H1 (cell line): Measurements from ENCODE around the gene MBNL1. TPM values are rescaled to one million over a fixed set of nuclear protein-coding genes. Genes with fewer than 3 reads are reported as not detected.

Experiments used
- CTCF ChIA-PET: fragments of 300-600 bp; sonication (Branson Sonifier 250); formaldehyde crosslinking; loops from one replicate; lab custom pipeline; 2021; ENCODE audit not compliant: partially characterized antibody; lab: Charles Lee
- POLR2A ChIA-PET: fragments of 300-600 bp; sonication (Branson Sonifier 250); formaldehyde crosslinking; loops from one replicate; lab custom pipeline; 2021; ENCODE audit warnings: inconsistent platforms; ENCODE audit not compliant: partially characterized antibody; lab: Charles Lee
- DNase-seq, 2 experiments: peaks; one replicate each; pipeline versions ENCODE4 v3.0.0 to v3.0.0-alpha.2; 2010 to 2022; ENCODE audit warnings: low spot score in 2 of 2, low read depth in 1 of 2, mixed read lengths in 1 of 2
- FAIRE-seq: peaks from 2 replicates; lab custom pipeline; 2011; peaks lifted over from hg19 to GRCh38; lab: Jason Lieb, UNC
- H2AFZ ChIP-seq: 2 replicates; pipeline ENCODE4 v1.8.1; 2012; ENCODE audit warnings: low read length, inconsistent platforms
- H2AK5ac ChIP-seq: 2 replicates; pipeline ENCODE4 v1.6.1; 2013; ENCODE audit warnings: low read depth, low read length
- H2BK120ac ChIP-seq: replicated peaks from 2 replicates; pipeline ENCODE3; 2013; ENCODE audit warnings: low read depth, low read length, inconsistent platforms
- H2BK12ac ChIP-seq: 2 replicates; pipeline ENCODE4 v1.6.1; 2013; ENCODE audit warnings: low read depth, low read length
- H2BK15ac ChIP-seq: 2 replicates; pipeline ENCODE4 v1.6.1; 2013; ENCODE audit warnings: low read length
- H2BK20ac ChIP-seq: 2 replicates; pipeline ENCODE4 v1.6.1; 2013; ENCODE audit warnings: low read length
- H2BK5ac ChIP-seq: 2 replicates; pipeline ENCODE4 v1.6.1; 2013; ENCODE audit warnings: low read depth, low read length
- H3K14ac ChIP-seq: 2 replicates; pipeline ENCODE4 v1.6.1; 2013; ENCODE audit warnings: inconsistent platforms; ENCODE audit not compliant: insufficient read length
- H3K18ac ChIP-seq: 2 replicates; pipeline ENCODE4 v1.6.1; 2013; ENCODE audit warnings: low read length; ENCODE audit errors: extremely low read depth
- H3K23ac ChIP-seq: 2 replicates; pipeline ENCODE4 v1.6.1; 2013; ENCODE audit warnings: inconsistent platforms; ENCODE audit not compliant: insufficient read length
- H3K23me2 ChIP-seq: 2 replicates; pipeline ENCODE4 v1.6.1; 2013; ENCODE audit warnings: low read depth, low read length
- H3K27ac ChIP-seq: 2 replicates; pipeline ENCODE4 v1.6.1; 2011; ENCODE audit warnings: low read depth, low read length, inconsistent platforms
- H3K27me3 ChIP-seq, 4 experiments: replicated peaks in 1 of 4; 1 replicate in 1 of 4; 2 replicates in 3 of 4; pipeline versions ENCODE4 v1.6.1 to v1.8.1; 2011 to 2013; ENCODE audit warnings: low read length in 3 of 4, mild to moderate bottlenecking in 3 of 4, inconsistent platforms in 2 of 4, mixed read lengths in 2 of 4, moderate library complexity in 1 of 4; ENCODE audit not compliant: control insufficient read depth in 3 of 4, insufficient read depth in 3 of 4; ENCODE audit errors: extremely low read depth in 1 of 4
- H3K36me3 ChIP-seq, 4 experiments: 2 replicates each; pipeline versions ENCODE4 v1.6.1 to v1.8.1; 2011 to 2013; ENCODE audit warnings: mild to moderate bottlenecking in 4 of 4, low read length in 3 of 4, moderate library complexity in 2 of 4, control low read depth in 1 of 4, inconsistent platforms in 1 of 4; ENCODE audit not compliant: insufficient read depth in 4 of 4, control insufficient read depth in 2 of 4
- H3K4ac ChIP-seq: replicated peaks from 2 replicates; pipeline ENCODE3; 2013; ENCODE audit warnings: low read length, low read depth, mixed read lengths, inconsistent platforms; ENCODE audit not compliant: insufficient read length
- H3K4me1 ChIP-seq, 4 experiments: replicated peaks in 1 of 4; 1 replicate in 1 of 4; 2 replicates in 3 of 4; pipeline versions ENCODE4 v1.6.1 to v1.8.1; 2011 to 2013; ENCODE audit warnings: low read length in 3 of 4, inconsistent platforms in 2 of 4, mixed read lengths in 1 of 4; ENCODE audit not compliant: insufficient read depth in 4 of 4, control insufficient read depth in 3 of 4
- H3K4me2 ChIP-seq, 2 experiments: 2 replicates each; pipeline versions ENCODE4 v1.6.1 to v1.8.1; 2011 to 2013; ENCODE audit warnings: low read depth in 2 of 2, low read length in 2 of 2, control low read depth in 1 of 2, inconsistent platforms in 1 of 2, mild to moderate bottlenecking in 1 of 2; ENCODE audit not compliant: insufficient read depth in 1 of 2
- H3K4me3 ChIP-seq, 4 experiments: fragments of 200-600, 300-600 bp in 1 of 4; sonication (generic), shearing (Covaris generic), sonication (Bioruptor Twin) in 1 of 4; 2 replicates each; pipeline versions ENCODE4 v1.5.1 to v1.8.1; 2011 to 2016; ENCODE audit warnings: low read length in 4 of 4, low read depth in 3 of 4, control low read depth in 2 of 4, inconsistent platforms in 2 of 4, mild to moderate bottlenecking in 2 of 4, mixed read lengths in 1 of 4, moderate library complexity in 1 of 4; ENCODE audit not compliant: insufficient read depth in 2 of 4; ENCODE audit errors: extremely low read depth in 1 of 4
- H3K56ac ChIP-seq: replicated peaks from 2 replicates; pipeline ENCODE3; 2013; ENCODE audit warnings: low read depth, mild to moderate bottlenecking, mixed read lengths, low read length, inconsistent platforms; ENCODE audit not compliant: insufficient read length
- H3K79me1 ChIP-seq: 2 replicates; pipeline ENCODE4 v1.6.1; 2013; ENCODE audit warnings: low read depth, low read length, control low read depth
- H3K79me2 ChIP-seq, 2 experiments: 2 replicates each; pipeline versions ENCODE4 v1.6.1 to v1.8.1; 2012 to 2013; ENCODE audit warnings: low read length in 2 of 2, mild to moderate bottlenecking in 2 of 2, inconsistent platforms in 1 of 2; ENCODE audit not compliant: insufficient read depth in 2 of 2, control insufficient read depth in 1 of 2
- H3K9ac ChIP-seq, 4 experiments: replicated peaks in 1 of 4; 1 replicate in 1 of 4; 2 replicates in 3 of 4; pipeline versions ENCODE4 v1.6.1 to v1.8.1; 2011 to 2013; ENCODE audit warnings: low read depth in 3 of 4, low read length in 3 of 4, control low read depth in 2 of 4, mild to moderate bottlenecking in 2 of 4, moderate library complexity in 2 of 4, inconsistent platforms in 1 of 4; ENCODE audit errors: extremely low read depth in 1 of 4
- H3K9me3 ChIP-seq, 2 experiments: 2 replicates each; pipeline versions ENCODE4 v1.6.1 to v1.8.1; 2012 to 2013; ENCODE audit warnings: mild to moderate bottlenecking in 2 of 2, moderate library complexity in 2 of 2, control low read depth in 1 of 2, inconsistent platforms in 1 of 2, low read depth in 1 of 2, low read length in 1 of 2, mixed read lengths in 1 of 2; ENCODE audit not compliant: insufficient read depth in 2 of 2
- H4K20me1 ChIP-seq, 2 experiments: replicated peaks in 1 of 2; 2 replicates each; pipeline versions ENCODE3 to v1.8.1; 2011 to 2013; ENCODE audit warnings: inconsistent platforms in 2 of 2, low read length in 2 of 2, mild to moderate bottlenecking in 1 of 2; ENCODE audit not compliant: insufficient read depth in 2 of 2, control insufficient read depth in 1 of 2
- H4K5ac ChIP-seq: 2 replicates; pipeline ENCODE4 v1.6.1; 2013; ENCODE audit warnings: low read length, low read depth, mixed read lengths, inconsistent platforms; ENCODE audit not compliant: insufficient read length
- H4K8ac ChIP-seq: 2 replicates; pipeline ENCODE4 v1.8.0; 2013; ENCODE audit warnings: mild to moderate bottlenecking, moderate library complexity, low read length, inconsistent platforms; ENCODE audit not compliant: insufficient read depth; ENCODE audit errors: extremely low read depth
- H4K91ac ChIP-seq: replicated peaks from 2 replicates; pipeline ENCODE3; 2013; ENCODE audit warnings: low read length, mixed read lengths, inconsistent platforms; ENCODE audit not compliant: insufficient read length
- CTBP2 ChIP-seq: IDR thresholded peaks from 2 replicates; pipeline ENCODE4 v1.7.0; 2011; ENCODE audit warnings: borderline replicate concordance, mild to moderate bottlenecking, moderate library complexity, mixed read lengths, low read length; ENCODE audit not compliant: insufficient read depth, insufficient read length
- JUND ChIP-seq: IDR thresholded peaks from 2 replicates; pipeline ENCODE4 v1.6.1; 2011; ENCODE audit warnings: mild to moderate bottlenecking, improper control_type of control experiment, low read length
- RFX5 ChIP-seq: IDR thresholded peaks from 2 replicates; pipeline ENCODE4 v1.6.1; 2011; ENCODE audit warnings: low read depth, low read length, improper control_type of control experiment, borderline replicate concordance
- polyA plus RNA-seq, 7 experiments: library from polyadenylated mRNA; depleted of rRNA in 3 of 7; stranded (reverse) in 5 of 7; unstranded in 2 of 7; fragments of >200 nt in 5 of 7; fragments of 200-250 nt in 2 of 7; gene quantifications; 1 replicate in 5 of 7; 2 replicates in 1 of 7; 4 replicates in 1 of 7; pipeline versions ENCODE4 v1.2.1 to v1.2.3, GENCODE V29; 2011 to 2013; ENCODE audit warnings: missing spikeins in 2 of 7, mixed read lengths in 2 of 7
- total RNA-seq: library from RNA; stranded (reverse); fragmentation: NEBNext Ultra II Directional; extraction: Animal tissue kit (Norgen Biotek cat#: 25700); gene quantifications from 2 replicates; pipeline ENCODE4 v1.2.1, GENCODE V29; 2021

Gene MBNL1
- total and polyA plus RNA-seq, 2 of the 8 experiments (the other 6 are each of a cell fraction or from before 2014, with no cell fraction given): 5.0 to 16.4 TPM

GRCh38 chr3:152353578-152353977, 84.8 kb downstream of the MBNL1 start:
- Histone ChIP-seq H3K14ac (no peak overlapping the region), H3K4ac (no peak overlapping the region), H4K91ac (no peak overlapping the region), H3K27ac (no peak overlapping the region), H3K9me3 (no peaks in the 10 kb centered on the region), H2AK5ac (no peak overlapping the region), H3K23me2 (no peaks in the 10 kb centered on the region), H2BK15ac (no peak overlapping the region), H3K18ac (no peak overlapping the region), H4K20me1 (no peaks in the 10 kb centered on the region), H3K79me2 (peaks cover 0 to 30% of the 10 kb centered on the region in 2 experiments; a peak in 2 of 4 replicates), H2BK20ac (no peak overlapping the region), H3K4me2 (no peak overlapping the region), H3K27me3 (no peaks in the 10 kb centered on the region), H3K4me1 (0 out of 7 replicates have a peak, but pooled peaks cover 0 to 3% (median 0%) of the 10 kb centered on the region in 4 experiments), H3K9ac (no peak overlapping the region), H3K23ac (no peak overlapping the region), H2BK120ac (no peak overlapping the region), H3K4me3 (no peak overlapping the region), H2AFZ (no peak overlapping the region), H4K5ac (no peak overlapping the region), H3K36me3 (no peaks in the 10 kb centered on the region), H4K8ac (no peak overlapping the region), H2BK5ac (no peak overlapping the region), H3K79me1 (no peaks in the 10 kb centered on the region), H2BK12ac (no peak overlapping the region), H3K56ac (no peak overlapping the region)
- CTCF ChIA-PET: no interaction called here
- no peak for TF ChIP-seq RFX5
- no peak for TF ChIP-seq JUND
- no peak for TF ChIP-seq CTBP2
- POLR2A ChIA-PET: no interaction called here
- DNase-seq (no peak), FAIRE-seq (no peak)
